Fibroblast of gingiva (primary cell): Measurements from ENCODE around the gene XRCC5.

Source experiments
- DNase-seq: peaks from one replicate; pipeline ENCODE4 v3.0.0-alpha.2; 2011; ENCODE audit warnings: low read depth

XRCC5 gene

DNA sequence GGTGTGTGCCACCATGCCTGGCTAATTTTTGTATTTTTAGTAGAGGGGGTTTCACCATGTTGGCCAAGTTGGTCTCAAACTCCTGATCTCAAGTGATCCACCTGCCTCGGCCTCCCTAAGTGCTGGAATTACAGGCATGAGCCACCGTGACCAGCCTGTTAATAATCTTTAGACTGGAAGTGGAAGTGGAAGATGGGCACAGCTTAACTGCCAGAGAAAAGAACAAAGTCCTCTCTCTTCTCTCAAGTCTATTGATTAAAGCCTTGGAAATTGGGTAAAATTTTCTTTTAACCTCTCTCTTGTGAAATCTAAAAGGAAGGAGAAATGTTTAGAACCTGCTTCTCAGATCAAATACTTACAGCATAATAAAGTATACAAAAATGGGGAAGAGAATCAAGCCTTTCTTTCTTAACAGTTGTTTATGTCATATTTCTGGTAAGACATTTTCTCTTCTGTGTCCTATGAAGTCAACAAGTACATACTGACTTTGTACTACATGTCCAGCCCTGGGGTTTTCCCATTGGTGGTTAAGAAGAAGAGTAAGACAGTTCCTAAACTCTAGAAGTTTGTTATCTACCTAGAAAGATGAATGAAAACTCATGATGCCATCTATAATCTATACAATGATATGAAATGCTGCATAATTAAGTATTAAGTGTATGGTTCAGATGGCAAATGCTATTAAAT is 22.8 kb upstream of the XRCC5 start:
- no peak for DNase-seq

DNA sequence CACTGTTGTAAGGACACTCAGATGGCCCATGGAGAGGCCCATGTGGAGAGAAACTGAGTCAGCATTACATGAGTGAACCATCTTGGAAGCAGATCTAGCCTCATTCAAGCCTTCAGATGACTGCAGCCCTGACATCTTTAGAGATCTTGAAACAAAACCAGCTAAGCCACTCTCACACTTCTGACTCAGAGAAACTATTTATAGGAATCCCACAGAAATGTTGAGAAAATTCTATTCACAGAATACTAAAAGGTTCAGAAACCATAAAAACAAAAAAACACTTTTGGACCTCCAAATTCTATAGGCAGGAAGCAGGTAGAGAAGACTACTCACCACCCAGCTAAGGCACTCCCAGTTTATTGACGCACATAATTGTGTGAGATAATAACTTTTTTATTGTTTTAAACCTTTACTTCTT is 18.8 kb upstream of the XRCC5 start:
- DNase-seq: no peak

GRCh38 chr2:216092646-216093045 is 16.5 kb upstream of the XRCC5 start:
- no peak for DNase-seq

- no peak for DNase-seq
Observed at GRCh38 chr2:216094701-216095100, 14.4 kb upstream of the XRCC5 start.

- DNase-seq: no peak
Observed at GRCh38 chr2:216098421-216099334, 10.5 kb upstream of the XRCC5 start.

DNA sequence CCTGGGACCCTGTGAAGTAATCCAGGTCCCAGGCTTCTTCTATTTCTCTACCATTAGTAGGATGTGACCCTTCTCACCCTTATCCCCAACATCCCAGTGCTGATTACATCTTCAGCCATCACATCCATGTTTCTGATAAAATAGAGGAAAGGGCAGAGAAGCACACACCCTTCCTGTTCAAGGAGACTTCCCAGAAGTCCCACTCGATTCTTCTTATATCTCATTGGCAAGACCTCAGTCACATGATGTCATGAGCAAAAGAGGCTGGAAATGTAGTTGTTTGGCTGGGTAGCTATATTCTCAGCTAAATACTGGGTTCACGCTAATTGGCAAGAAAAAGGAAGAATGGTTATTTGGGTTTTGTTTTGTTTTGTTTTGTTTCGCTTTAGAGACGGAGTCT is 8.0 kb upstream of the XRCC5 start:
- no peak for DNase-seq

GRCh38 chr2:216103213-216103612 is 5.9 kb upstream of the XRCC5 start:
- DNase-seq: no peak

- DNase-seq: no peak
Observed at GRCh38 chr2:216104691-216105090, 4.5 kb upstream of the XRCC5 start.

GRCh38 chr2:216107320-216107719 is 1.8 kb upstream of the XRCC5 start:
- no peak for DNase-seq

GRCh38 chr2:216107760-216108159 is 1.4 kb upstream of the XRCC5 start:
- DNase-seq: no peak

DNA sequence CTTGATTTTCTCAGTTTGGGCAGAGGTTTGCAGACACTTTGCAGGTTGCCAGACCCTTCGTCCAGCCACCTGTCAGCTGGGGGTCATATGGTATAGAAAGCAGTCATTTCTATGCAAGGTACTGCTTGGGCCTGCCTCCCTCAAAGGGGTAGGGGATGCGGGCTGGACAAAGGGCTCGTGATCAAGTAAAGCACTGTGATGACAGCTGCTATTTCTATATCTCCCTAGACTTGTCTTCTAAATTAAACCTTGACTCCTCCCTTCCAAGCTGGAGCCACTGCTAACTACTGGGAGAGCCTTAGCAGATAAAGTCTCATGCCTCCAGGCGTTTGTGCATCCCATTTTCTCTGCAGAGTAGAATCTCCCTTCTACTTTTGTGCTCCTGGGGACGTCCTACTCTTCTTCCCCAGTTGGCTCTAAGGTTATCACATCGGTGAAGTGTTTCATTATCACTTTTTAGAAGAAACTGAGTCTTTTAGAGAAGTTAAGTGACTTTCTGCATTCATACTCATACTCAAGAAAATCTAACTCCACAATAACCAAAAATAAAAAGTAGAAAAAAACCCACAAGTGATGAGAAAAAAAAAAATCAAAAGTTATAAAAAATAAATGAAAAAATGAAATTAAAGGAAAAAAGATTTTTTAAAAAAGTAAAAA is 710 bp upstream of the XRCC5 start:
- DNase-seq: no peak

- DNase-seq: peak; percentile 72
Observed at GRCh38 chr2:216109962-216110614, 940 bp downstream of the XRCC5 start.

GRCh38 chr2:216110620-216111019 is 1.5 kb downstream of the XRCC5 start:
- no peak for DNase-seq

DNA sequence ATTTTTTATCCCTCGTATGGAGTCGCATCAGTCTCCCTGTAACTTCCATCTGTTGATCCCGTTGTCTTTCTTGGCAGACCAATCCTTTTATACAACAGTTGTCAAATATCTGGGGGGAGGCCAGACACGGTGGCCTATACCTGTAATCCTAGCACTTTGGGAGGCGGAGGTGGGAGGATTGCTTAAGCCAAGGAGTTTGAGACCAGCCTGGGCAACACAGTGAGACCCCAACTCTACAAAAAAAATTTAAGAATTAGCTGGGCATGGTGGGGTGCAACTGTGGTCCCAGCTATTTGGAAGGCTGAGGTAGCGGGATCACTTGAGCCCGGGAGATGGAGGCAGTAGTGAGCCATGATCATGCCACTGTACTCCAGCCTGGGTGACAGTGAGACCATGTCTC is 2.0 kb downstream of the XRCC5 start:
- no peak for DNase-seq

GRCh38 chr2:216112926-216113325 is 3.8 kb downstream of the XRCC5 start:
- no peak for DNase-seq

DNA sequence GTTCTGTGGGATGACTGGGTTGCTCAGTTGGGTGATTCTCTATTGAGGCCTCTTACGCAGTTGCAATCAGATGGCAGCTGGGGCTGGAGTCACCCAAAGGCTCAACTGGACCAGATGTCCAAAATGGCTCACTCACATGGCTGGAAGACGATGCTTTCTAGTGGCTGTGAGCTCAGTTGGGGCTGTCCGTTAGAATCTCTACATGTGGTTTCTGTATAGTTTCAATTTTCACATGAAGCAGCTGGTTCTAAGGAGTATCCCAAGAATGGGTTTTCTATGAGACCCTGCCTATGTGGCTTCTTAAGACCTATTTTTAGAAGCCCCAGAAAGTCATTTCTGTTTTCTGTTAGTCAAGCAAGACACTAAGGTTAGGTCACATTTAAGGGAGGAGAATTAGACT is 4.4 kb downstream of the XRCC5 start:
- no peak for DNase-seq

DNA sequence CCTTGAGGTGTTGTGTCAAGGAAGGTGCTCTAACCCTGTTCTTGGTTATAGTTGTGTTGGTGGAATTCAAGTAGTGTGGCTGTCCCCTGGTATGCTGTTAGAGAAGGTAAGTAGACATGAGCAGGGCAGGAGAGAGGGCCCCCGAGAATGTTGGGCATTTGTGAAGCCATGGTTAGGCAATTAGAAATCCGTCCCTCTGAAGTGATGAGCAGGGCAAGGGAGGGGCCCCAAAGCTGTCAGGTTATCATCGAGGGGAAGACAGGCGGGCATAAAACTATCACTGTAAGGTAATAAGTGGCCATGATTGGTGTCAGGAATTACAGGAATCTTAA is 5.2 kb downstream of the XRCC5 start:
- DNase-seq: no peak

GRCh38 chr2:216114714-216115531 is 5.8 kb downstream of the XRCC5 start:
- peak; percentile 98 for DNase-seq

GRCh38 chr2:216116418-216116817 is 7.3 kb downstream of the XRCC5 start:
- peak; percentile 44 for DNase-seq

DNA sequence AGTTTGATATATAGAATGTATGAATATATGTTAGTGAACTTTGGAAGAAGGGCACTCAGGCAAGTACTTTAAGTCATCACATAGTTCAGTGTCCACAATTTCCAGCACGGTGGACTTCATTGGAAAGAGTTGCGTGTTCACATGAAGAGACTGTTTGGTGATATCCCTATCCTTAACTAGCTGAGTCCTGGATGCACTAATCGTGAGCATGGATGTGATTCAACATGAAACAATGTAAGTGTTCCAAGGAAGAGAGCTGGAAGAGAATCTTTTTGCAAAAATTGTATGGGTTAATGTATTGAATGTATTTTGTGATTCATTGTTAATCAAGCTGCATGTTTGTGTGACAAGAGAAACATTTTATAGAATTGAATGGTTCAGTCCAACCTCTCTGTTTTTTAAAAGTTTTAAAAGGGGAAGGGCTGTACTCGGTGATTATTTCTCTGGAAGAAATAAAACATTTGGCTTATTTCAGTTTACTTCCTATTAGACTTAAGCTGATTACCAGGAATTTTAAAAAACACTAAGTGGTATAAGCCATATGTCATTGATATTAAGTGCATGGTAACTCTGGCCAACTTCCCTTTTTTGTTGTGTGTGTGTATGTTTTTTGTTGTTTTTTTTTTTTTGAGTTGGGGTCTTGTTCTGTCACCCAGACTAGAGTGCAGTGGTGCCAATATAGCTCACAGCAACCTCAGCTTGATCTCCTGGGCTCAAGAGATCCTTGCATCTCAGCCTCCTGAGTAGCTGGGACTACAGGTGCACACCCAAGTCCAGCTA is 8.6 kb downstream of the XRCC5 start:
- DNase-seq: no peak

DNA sequence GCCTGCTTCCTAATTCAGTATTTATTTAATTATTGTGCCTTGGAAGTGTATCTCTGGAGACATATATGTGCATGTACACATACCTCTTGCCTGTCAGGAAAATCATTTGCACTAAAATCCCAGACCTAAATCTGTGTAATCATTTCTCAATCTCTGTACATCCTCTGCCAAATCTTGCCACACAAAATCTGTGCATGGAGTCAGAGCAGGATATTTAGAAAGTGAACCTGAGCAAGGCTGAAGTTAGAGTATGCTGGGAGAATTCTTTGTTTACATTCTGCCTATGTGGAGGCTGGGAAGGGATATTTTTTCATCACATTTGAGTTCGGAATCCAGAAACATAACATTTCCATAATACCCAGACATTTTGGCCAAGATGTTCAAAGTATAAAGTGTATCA is 9.3 kb downstream of the XRCC5 start:
- peak; percentile 63 for DNase-seq
